Endodermal cell (in vitro differentiated cells): ENCODE results near the gene ZDHHC14. TPM values are rescaled to one million over a fixed set of nuclear protein-coding genes. Genes with fewer than 3 reads are reported as not detected.

ENCODE experiments used
- DNase-seq: peaks from one replicate; pipeline ENCODE4 v3.0.0-alpha.2; 2017
- H3K27ac ChIP-seq: 2 replicates; pipeline ENCODE4 v1.5.1; 2013; ENCODE audit warnings: mild to moderate bottlenecking, low read depth, low read length, moderate library complexity
- H3K27me3 ChIP-seq: 2 replicates; pipeline ENCODE4 v1.6.1; 2013; ENCODE audit warnings: mild to moderate bottlenecking, low read length, moderate library complexity; ENCODE audit not compliant: insufficient read depth, control insufficient read depth, poor library complexity, severe bottlenecking
- H3K36me3 ChIP-seq: 2 replicates; pipeline ENCODE4 v1.7.0; 2013; ENCODE audit warnings: mild to moderate bottlenecking, low read length, moderate library complexity; ENCODE audit not compliant: control insufficient read depth, insufficient read depth
- H3K4me1 ChIP-seq: one replicate; pipeline ENCODE4 v1.7.0; 2013; ENCODE audit warnings: low read length; ENCODE audit not compliant: control insufficient read depth, insufficient read depth
- H3K4me3 ChIP-seq: 2 replicates; pipeline ENCODE4 v1.5.1; 2013; ENCODE audit warnings: mild to moderate bottlenecking, low read length, moderate library complexity
- H3K9ac ChIP-seq: 2 replicates; pipeline ENCODE4 v1.6.1; 2013; ENCODE audit warnings: mild to moderate bottlenecking, low read length, moderate library complexity; ENCODE audit not compliant: poor library complexity, severe bottlenecking; ENCODE audit errors: extremely low read depth
- H3K9me3 ChIP-seq: 2 replicates; pipeline ENCODE4 v1.6.1; 2013; ENCODE audit warnings: mild to moderate bottlenecking, low read length, moderate library complexity; ENCODE audit not compliant: control insufficient read depth
- H3K27ac Mint-ChIP-seq: 2 replicates; pipeline ENCODE4 v1.8.0; 2020; ENCODE audit warnings: mixed read lengths
- H3K27me3 Mint-ChIP-seq: 2 replicates; pipeline ENCODE4 v1.8.0; 2021; ENCODE audit warnings: mild to moderate bottlenecking, mixed read lengths; ENCODE audit not compliant: insufficient read depth
- H3K36me3 Mint-ChIP-seq: 2 replicates; pipeline ENCODE4 v1.8.0; 2020; ENCODE audit warnings: low read depth, mixed read lengths
- H3K4me1 Mint-ChIP-seq: 2 replicates; pipeline ENCODE4 v1.8.0; 2020; ENCODE audit warnings: mixed read lengths
- H3K4me3 Mint-ChIP-seq: 2 replicates; pipeline ENCODE4 v1.8.0; 2020; ENCODE audit warnings: mild to moderate bottlenecking, moderate library complexity, mixed read lengths
- H3K9me3 Mint-ChIP-seq: 2 replicates; pipeline ENCODE4 v1.8.0; 2020; ENCODE audit warnings: mild to moderate bottlenecking, mixed read lengths
- WGBS, 2 experiments: methylation state at CpG; one replicate each; pipeline versions ENCODE4 v1.1.5 to v1.1.7; 2013; ENCODE audit warnings: missing lambda C conversion rate in 2 of 2, mixed read lengths in 1 of 2; ENCODE audit not compliant: insufficient coverage in 1 of 2, insufficient read length in 1 of 2; 5-methylcytosine and 5-hydroxymethylcytosine counted together
- total RNA-seq, 2 donors: library from RNA; stranded (reverse); fragmentation: NEBNext Ultra II Directional in 1 of 2; extraction: Animal tissue kit (Norgen Biotek cat#: 25700) in 1 of 2; gene quantifications; 2 replicates in 1 of 2; 3 replicates in 1 of 2; pipeline ENCODE4 v1.2.1, GENCODE V29; 2021
- TF ChIP-seq, protein P1 (sequence below): fragments of 200-600 bp; sonication (generic); conservative IDR thresholded peaks from 2 replicates; pipeline ENCODE4 v1.5.0; 2021; ENCODE audit warnings: antibody characterized with exemption, mild to moderate bottlenecking

ZDHHC14 gene
- total RNA-seq, 2 donors from 2014 or later = 2.3 to 4.5 TPM

DNA sequence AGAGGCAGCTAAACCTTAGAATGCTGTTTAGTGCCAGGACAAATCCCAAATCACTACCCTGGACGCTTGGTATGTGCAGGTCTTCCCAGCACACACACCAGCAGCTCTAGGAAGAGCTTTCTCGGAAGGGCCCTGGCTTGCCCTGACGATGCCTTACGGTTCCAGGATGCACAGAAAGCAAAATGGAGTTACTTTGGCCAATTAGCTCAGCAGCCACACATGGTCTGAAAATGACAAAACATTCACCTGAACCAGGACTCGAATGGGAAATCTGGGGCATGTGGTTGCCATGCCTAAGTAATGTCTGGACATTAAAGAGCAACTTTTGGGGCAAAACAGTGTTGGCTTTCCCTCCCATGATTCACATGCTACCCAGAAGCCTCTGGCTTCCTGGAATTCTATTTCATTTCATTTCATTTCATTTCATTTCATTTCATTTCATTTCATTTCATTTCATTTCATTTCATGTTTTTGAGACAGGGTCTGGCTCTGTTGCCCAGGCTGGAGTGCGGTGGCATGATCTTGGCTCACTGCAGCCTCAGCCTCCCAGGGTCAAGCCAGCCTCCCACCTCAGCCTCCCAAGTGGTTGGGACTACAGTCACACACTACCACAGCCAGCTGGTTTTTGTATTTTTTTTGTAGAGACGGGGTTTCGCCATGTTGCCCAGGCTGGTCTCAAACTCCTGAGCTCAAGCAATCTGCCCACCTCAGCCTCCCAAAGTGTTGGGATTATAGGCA, 153.3 kb downstream of the ZDHHC14 start:
- Mint-ChIP-seq H3K4me3 (no peak overlapping the region), H3K36me3 (no peaks in the 10 kb centered on the region), H3K9me3 (no peaks in the 10 kb centered on the region), H3K27me3 (no peaks in the 10 kb centered on the region), H3K4me1 (peaks cover 33% of the 10 kb centered on the region), H3K27ac (no peak overlapping the region)
- H3K4me3 ChIP-seq = no peak overlapping the region
- 93 to 96% methylated on average over 4 to 8 of the region's 8 CpGs for WGBS, 2 experiments
- H3K27ac ChIP-seq = no peak overlapping the region
- H3K9me3 ChIP-seq = no peaks in the 10 kb centered on the region
- no peak overlapping the region for H3K9ac ChIP-seq
- TF ChIP-seq, protein P1, sequence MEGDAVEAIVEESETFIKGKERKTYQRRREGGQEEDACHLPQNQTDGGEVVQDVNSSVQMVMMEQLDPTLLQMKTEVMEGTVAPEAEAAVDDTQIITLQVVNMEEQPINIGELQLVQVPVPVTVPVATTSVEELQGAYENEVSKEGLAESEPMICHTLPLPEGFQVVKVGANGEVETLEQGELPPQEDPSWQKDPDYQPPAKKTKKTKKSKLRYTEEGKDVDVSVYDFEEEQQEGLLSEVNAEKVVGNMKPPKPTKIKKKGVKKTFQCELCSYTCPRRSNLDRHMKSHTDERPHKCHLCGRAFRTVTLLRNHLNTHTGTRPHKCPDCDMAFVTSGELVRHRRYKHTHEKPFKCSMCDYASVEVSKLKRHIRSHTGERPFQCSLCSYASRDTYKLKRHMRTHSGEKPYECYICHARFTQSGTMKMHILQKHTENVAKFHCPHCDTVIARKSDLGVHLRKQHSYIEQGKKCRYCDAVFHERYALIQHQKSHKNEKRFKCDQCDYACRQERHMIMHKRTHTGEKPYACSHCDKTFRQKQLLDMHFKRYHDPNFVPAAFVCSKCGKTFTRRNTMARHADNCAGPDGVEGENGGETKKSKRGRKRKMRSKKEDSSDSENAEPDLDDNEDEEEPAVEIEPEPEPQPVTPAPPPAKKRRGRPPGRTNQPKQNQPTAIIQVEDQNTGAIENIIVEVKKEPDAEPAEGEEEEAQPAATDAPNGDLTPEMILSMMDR = no peak
- DNase-seq = no peak
- H3K27me3 ChIP-seq = no peaks in the 10 kb centered on the region
- peaks cover 13% of the 10 kb centered on the region for H3K4me1 ChIP-seq
- no peaks in the 10 kb centered on the region for H3K36me3 ChIP-seq

DNA sequence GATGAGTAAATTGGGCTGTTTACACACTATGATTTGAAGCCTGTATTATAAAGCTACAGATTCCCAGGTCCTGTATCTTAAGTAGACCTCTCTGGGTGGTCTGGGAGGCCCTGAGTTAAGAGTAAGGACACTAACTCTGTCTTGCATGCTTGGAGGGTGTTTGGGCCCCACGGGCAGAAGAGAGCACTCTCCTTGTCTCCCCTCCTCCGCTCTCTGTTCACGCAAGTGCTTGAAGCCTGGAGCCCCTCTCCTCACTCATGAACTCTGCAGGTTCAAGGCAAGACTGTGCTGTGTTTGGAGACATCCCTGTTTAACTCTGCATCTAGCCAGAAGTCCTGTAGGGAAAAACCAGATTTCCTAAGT, 154.0 kb downstream of the ZDHHC14 start:
- Histone ChIP-seq H3K4me3 (no peak overlapping the region), H3K9ac (no peak overlapping the region), H3K27me3 (no peaks in the 10 kb centered on the region), H3K9me3 (no peaks in the 10 kb centered on the region), H3K4me1 (peaks cover 13% of the 10 kb centered on the region), H3K27ac (no peak overlapping the region), H3K36me3 (no peaks in the 10 kb centered on the region)
- Mint-ChIP-seq H3K4me3 (no peak overlapping the region), H3K27me3 (no peaks in the 10 kb centered on the region), H3K9me3 (no peaks in the 10 kb centered on the region), H3K27ac (no peak overlapping the region), H3K4me1 (peaks cover 32% of the 10 kb centered on the region), H3K36me3 (no peaks in the 10 kb centered on the region)
- peak; percentile 49 for DNase-seq
- TF ChIP-seq, protein P1 = no peak
- 67 to 68% methylated on average over 3 of the region's 3 CpGs for WGBS, 2 experiments

DNA sequence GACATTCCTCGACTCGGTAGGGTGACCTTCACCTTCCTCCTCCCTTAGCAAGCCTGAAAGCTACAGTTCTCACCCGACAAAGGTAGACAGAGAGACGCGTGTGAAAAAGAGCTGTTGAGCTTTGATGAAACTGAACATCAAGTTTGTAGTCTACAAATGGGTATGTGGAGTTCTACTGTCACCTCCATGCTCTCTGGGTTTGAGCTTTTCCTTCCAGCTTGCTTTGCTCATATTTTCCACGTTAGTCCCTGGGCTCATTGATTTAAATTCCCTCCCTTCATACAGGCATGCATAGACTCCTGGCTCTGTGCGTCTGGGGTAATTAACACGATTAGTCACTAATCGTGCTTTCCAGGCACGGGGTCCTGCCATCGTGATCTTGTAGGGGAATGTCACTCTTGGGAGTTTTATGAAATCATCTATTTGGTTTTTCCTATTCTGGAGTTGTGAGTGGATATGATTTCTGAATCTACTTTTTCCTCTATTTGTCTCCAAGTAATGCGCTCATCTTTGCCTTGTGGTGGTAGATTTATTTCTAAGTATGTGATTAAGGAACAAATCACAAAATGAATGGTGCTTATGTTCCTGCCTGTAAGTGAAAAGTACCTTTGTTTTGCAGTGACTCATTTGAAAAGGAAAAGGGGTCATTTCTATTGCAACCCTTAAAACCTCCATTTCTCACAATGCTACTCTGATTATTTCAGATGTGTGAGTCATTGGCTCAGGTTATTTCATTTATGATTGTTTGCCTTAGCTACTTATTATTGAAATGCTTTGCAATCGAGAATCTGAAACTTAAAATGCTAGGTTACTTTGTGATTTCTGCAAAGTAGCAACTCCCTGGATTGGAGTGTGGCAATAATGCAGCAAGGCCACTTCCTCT, 154.6 kb downstream of the ZDHHC14 start:
- no peaks in the 10 kb centered on the region for H3K36me3 ChIP-seq
- 53 to 58% methylated on average over 8 to 13 of the region's 13 CpGs for WGBS, 2 experiments
- peaks cover 9% of the 10 kb centered on the region for H3K4me1 ChIP-seq
- Mint-ChIP-seq H3K27ac (no peak overlapping the region), H3K4me1 (peaks cover 28% of the 10 kb centered on the region), H3K4me3 (no peak overlapping the region), H3K9me3 (no peaks in the 10 kb centered on the region), H3K36me3 (no peaks in the 10 kb centered on the region), H3K27me3 (no peaks in the 10 kb centered on the region)
- H3K27ac ChIP-seq = no peak overlapping the region
- H3K27me3 ChIP-seq = no peaks in the 10 kb centered on the region
- TF ChIP-seq, protein P1 = no peak
- no peak overlapping the region for H3K4me3 ChIP-seq
- H3K9me3 ChIP-seq = no peaks in the 10 kb centered on the region
- no peak overlapping the region for H3K9ac ChIP-seq
- DNase-seq = peak; percentile 0
